Transverse colon (tissue), 4 donors: ENCODE measurements around the gene ASB4.

ENCODE experiments used
- CTCF ChIP-seq, 5 experiments: fragments of 200-600 bp in 3 of 5; fragments of 450-650 bp in 2 of 5; sonication (generic) in 3 of 5; IDR thresholded peaks; 1 replicate in 2 of 5; 2 replicates in 3 of 5; pipeline ENCODE4 v1.5.1; 2016 to 2017; ENCODE audit warnings: antibody characterized with exemption in 5 of 5, inconsistent platforms in 3 of 5, mild to moderate bottlenecking in 2 of 5, moderate library complexity in 1 of 5
- POLR2A ChIP-seq: fragments of 450-650 bp; IDR thresholded peaks from one replicate; pipeline ENCODE4 v1.6.1; 2016; ENCODE audit warnings: antibody characterized with exemption, mild to moderate bottlenecking, moderate library complexity
- POLR2AphosphoS5 ChIP-seq, 3 donors: sonication (generic); formaldehyde crosslinking; IDR thresholded peaks; one replicate each; pipeline ENCODE4 v1.6.1; 2016; ENCODE audit warnings: antibody characterized with exemption in 3 of 3

DNA sequence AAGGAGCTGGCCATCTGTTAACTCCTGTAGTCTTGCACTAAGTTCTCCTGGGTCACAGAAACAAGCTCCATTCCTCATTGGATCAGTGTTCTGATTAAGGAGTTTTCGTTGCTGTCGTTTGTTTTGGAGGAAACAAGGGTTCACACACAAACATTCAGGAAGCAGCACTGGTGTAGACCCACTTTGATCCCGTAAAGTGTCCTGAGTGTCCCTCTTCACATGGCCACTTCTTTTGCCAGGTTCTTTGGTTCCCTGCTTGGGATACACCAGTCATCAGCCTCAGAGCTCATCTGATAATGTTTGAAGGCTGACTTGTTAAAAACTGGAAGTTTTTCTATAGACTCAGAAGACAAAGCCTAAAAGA, 99.7 kb downstream of the ASB4 start:
- TF ChIP-seq POLR2AphosphoS5 (IDR thresholded peaks at IDR 0.05) (no peak), CTCF (IDR thresholded peaks at IDR 0.05) (no peak), POLR2A (no peak)
